ENCODE measurements around the gene SNX9. TPM values are rescaled to one million over a fixed set of nuclear protein-coding genes. Genes with fewer than 3 reads are reported as not detected.
"Not testable (repeated sequence)": the region's sequence is repeated elsewhere in the genome, so short reads cannot be mapped to it uniquely, and the experiment has no call there.

SNX9 gene
- total and polyA plus RNA-seq, 2 of the 4 experiments (the other 2 are of a cell fraction) = 35.3 to 41.2 TPM

- dilution Hi-C loops (cut with HindIII; ENCODE audit: low sequenced_read_pairs, unreplicated experiment) = no loop called here
- WGBS, 2 experiments (ENCODE audit: extremely low coverage in 2 of 2, insufficient read length in 1 of 2) = 90% methylated on average over 3 of the region's 5 CpGs; no CpG with 5 or more reads in 1 of the 2 experiments
- H4K20me1 ChIP-seq (ENCODE audit: insufficient read depth, low read length) = no peaks in the 10 kb centered on the region
- no peak overlapping the region for H4K8ac ChIP-seq (ENCODE audit: low read depth in 2 of 2, low read length in 2 of 2)
- H3K9me3 ChIP-seq (ENCODE audit: control insufficient read depth, insufficient read depth, low read length) = no peaks in the 10 kb centered on the region; the same call in 1 of the 2 replicates
- BruUV-seq (replicated peaks) = no TSS peak
- no peaks in the 10 kb centered on the region for H3K27me3 ChIP-seq (ENCODE audit: control insufficient read depth, insufficient read depth, low read length)
- H2BK120ac ChIP-seq (ENCODE audit: low read depth, low read length) = no peak overlapping the region
- intact Hi-C loops (cut with micrococcal nuclease) = loop anchor here (5.0 kb wide), 1 partner anchor 125 kb away; no protein-coding TSS in a partner anchor
- H4K5ac ChIP-seq (ENCODE audit: low read depth, low read length) = no peak overlapping the region
- TF ChIP-seq, protein P1, sequence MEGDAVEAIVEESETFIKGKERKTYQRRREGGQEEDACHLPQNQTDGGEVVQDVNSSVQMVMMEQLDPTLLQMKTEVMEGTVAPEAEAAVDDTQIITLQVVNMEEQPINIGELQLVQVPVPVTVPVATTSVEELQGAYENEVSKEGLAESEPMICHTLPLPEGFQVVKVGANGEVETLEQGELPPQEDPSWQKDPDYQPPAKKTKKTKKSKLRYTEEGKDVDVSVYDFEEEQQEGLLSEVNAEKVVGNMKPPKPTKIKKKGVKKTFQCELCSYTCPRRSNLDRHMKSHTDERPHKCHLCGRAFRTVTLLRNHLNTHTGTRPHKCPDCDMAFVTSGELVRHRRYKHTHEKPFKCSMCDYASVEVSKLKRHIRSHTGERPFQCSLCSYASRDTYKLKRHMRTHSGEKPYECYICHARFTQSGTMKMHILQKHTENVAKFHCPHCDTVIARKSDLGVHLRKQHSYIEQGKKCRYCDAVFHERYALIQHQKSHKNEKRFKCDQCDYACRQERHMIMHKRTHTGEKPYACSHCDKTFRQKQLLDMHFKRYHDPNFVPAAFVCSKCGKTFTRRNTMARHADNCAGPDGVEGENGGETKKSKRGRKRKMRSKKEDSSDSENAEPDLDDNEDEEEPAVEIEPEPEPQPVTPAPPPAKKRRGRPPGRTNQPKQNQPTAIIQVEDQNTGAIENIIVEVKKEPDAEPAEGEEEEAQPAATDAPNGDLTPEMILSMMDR (conservative IDR thresholded peaks at IDR 0.05; ENCODE audit: low read depth, low read length) = peak; percentile 22; the same call in 1 of the 2 replicates
- TF ChIP-seq FOS (IDR thresholded peaks at IDR 0.05; ENCODE audit: low read depth, low read length) = no peak
- peak; percentile 31 for TF ChIP-seq RAD21 (IDR thresholded peaks at IDR 0.05; ENCODE audit: low read length)
- H3K4ac ChIP-seq (ENCODE audit: low read depth, low read length) = no peak overlapping the region
- H3K4me2 ChIP-seq (ENCODE audit: low read depth, low read length) = no peak overlapping the region
- H3K18ac ChIP-seq (ENCODE audit: low read depth, low read length) = no peak overlapping the region
- H3K79me1 ChIP-seq (ENCODE audit: low read depth in 1 of 2, low read length in 2 of 2) = no peaks in the 10 kb centered on the region; a peak in 1 of 4 replicates
- ChIA-PET CTCF (interaction anchor here (0.5 kb wide), 1 partner anchor 111 kb away, joined by 3 read pairs; no protein-coding TSS in a partner anchor), POLR2A (ENCODE audit: unreplicated experiment) (no interaction called here)
- no peak overlapping the region for H3K9ac ChIP-seq (ENCODE audit: low read depth, low read length)
- no peak overlapping the region for H2AFZ ChIP-seq (replicated peaks; ENCODE audit: low read length, poor library complexity)
- H3K27ac ChIP-seq (ENCODE audit: insufficient read depth, low read length) = no peak overlapping the region
- no peak overlapping the region for H3K23ac ChIP-seq (ENCODE audit: low read depth, low read length)
- no peaks in the 10 kb centered on the region; the same call in 1 of the 2 replicates for H3K4me1 ChIP-seq (ENCODE audit: control insufficient read depth, insufficient read depth, low read length)
- H3K56ac ChIP-seq (ENCODE audit: extremely low read depth, insufficient read depth, low read length) = no peak overlapping the region; the same call in 1 of the 2 replicates
- in situ Hi-C loops (cut with MboI; ENCODE audit: low sequenced_read_pairs) = no loop called here
- no peak overlapping the region for H3K14ac ChIP-seq (replicated peaks; ENCODE audit: low read depth, low read length)
- H3K36me3 ChIP-seq (ENCODE audit: control insufficient read depth, insufficient read depth, low read length) = peaks cover 35% of the 10 kb centered on the region
- no peak overlapping the region for H3K4me3 ChIP-seq (ENCODE audit: insufficient read depth, low read depth, low read length)
- no peak overlapping the region for H2BK15ac ChIP-seq (ENCODE audit: low read depth, low read length)
- H2BK20ac ChIP-seq (ENCODE audit: low read depth, low read length) = no peak overlapping the region
- H2BK5ac ChIP-seq (ENCODE audit: low read depth, low read length, poor library complexity, severe bottlenecking) = no peak overlapping the region
- DNase-seq (peak; percentile 10), ATAC-seq (ENCODE audit: low read depth) (no peak)
- H4K91ac ChIP-seq (ENCODE audit: insufficient read depth, low read depth, low read length) = no peak overlapping the region
- H2AK5ac ChIP-seq (ENCODE audit: low read depth, low read length) = no peak overlapping the region
- H2AK9ac ChIP-seq (replicated peaks; ENCODE audit: low read depth, low read length, poor library complexity) = no peak overlapping the region
- H3K9me1 ChIP-seq (ENCODE audit: insufficient read depth, low read length) = peaks cover 5% of the 10 kb centered on the region
Observed at GRCh38 chr6:157946865-157947532, 124.0 kb downstream of the SNX9 start.

DNA sequence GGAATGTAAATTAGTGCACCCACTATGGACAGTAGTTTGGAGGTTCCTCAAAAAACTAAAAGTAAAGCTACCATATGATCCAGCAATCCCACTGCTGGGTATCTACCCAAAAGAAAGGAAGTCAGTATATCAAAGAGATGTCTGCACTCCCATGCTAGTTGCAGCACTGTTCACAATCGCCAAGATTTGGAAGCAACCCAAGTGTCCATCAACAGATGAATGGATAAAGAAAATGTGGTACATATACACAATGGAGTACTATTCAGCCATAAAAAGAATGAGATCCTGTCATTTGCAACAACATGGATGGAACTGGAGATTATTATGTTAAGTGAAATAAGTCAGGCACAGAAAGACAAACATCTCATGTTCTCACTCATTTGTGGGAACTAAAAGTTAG lies 127.9 kb downstream of the SNX9 start:
- H3K79me1 ChIP-seq (ENCODE audit: low read depth in 1 of 2, low read length in 2 of 2); dilution Hi-C loops (cut with HindIII; ENCODE audit: low sequenced_read_pairs, unreplicated experiment); H3K27ac ChIP-seq (ENCODE audit: insufficient read depth, low read length); H2BK20ac ChIP-seq (ENCODE audit: low read depth, low read length); H2BK5ac ChIP-seq (ENCODE audit: low read depth, low read length, poor library complexity, severe bottlenecking); H2AK5ac ChIP-seq (ENCODE audit: low read depth, low read length); CTCF ChIA-PET; H3K27me3 ChIP-seq (ENCODE audit: control insufficient read depth, insufficient read depth, low read length); H2BK120ac ChIP-seq (ENCODE audit: low read depth, low read length); H4K5ac ChIP-seq (ENCODE audit: low read depth, low read length); H3K14ac ChIP-seq (replicated peaks; ENCODE audit: low read depth, low read length); in situ Hi-C loops (cut with MboI; ENCODE audit: low sequenced_read_pairs); H3K9ac ChIP-seq (ENCODE audit: low read depth, low read length); ATAC-seq (ENCODE audit: low read depth); DNase-seq; H3K4me2 ChIP-seq (ENCODE audit: low read depth, low read length); H3K18ac ChIP-seq (ENCODE audit: low read depth, low read length); intact Hi-C loops (cut with micrococcal nuclease); H4K91ac ChIP-seq (ENCODE audit: insufficient read depth, low read depth, low read length); H2AK9ac ChIP-seq (replicated peaks; ENCODE audit: low read depth, low read length, poor library complexity); H3K23ac ChIP-seq (ENCODE audit: low read depth, low read length); H3K4ac ChIP-seq (ENCODE audit: low read depth, low read length); H3K4me3 ChIP-seq (ENCODE audit: insufficient read depth, low read depth, low read length); POLR2A ChIA-PET (ENCODE audit: unreplicated experiment); H3K4me1 ChIP-seq (ENCODE audit: control insufficient read depth, insufficient read depth, low read length); H3K56ac ChIP-seq (ENCODE audit: extremely low read depth, insufficient read depth, low read length); H4K20me1 ChIP-seq (ENCODE audit: insufficient read depth, low read length); H3K9me1 ChIP-seq (ENCODE audit: insufficient read depth, low read length); H2BK15ac ChIP-seq (ENCODE audit: low read depth, low read length); H3K36me3 ChIP-seq (ENCODE audit: control insufficient read depth, insufficient read depth, low read length); H2AFZ ChIP-seq (replicated peaks; ENCODE audit: low read length, poor library complexity); H4K8ac ChIP-seq (ENCODE audit: low read depth in 2 of 2, low read length in 2 of 2); H3K9me3 ChIP-seq (ENCODE audit: control insufficient read depth, insufficient read depth, low read length); BruUV-seq (replicated peaks): not testable (repeated sequence)
- no CpG with 5 or more reads among the region's 1 CpG for WGBS, 2 experiments (ENCODE audit: extremely low coverage in 2 of 2, insufficient read length in 1 of 2)

Measured in IMR-90 (cell line).